Suprapubic skin (tissue), 3 donors: Measurements from ENCODE around the gene FRMPD1.

Experiments used
- EP300 ChIP-seq: sonication (generic); formaldehyde crosslinking; IDR thresholded peaks from one replicate; pipeline ENCODE4 v1.6.1; 2017; ENCODE audit warnings: antibody characterized with exemption
- TF ChIP-seq, protein P1 (sequence below), 2 donors: fragments of 200-600 bp in 1 of 2; fragments of 450-650 bp in 1 of 2; sonication (generic) in 1 of 2; IDR thresholded peaks; one replicate each; pipeline ENCODE4 v1.5.1; 2016 to 2019; ENCODE audit warnings: antibody characterized with exemption in 2 of 2, mild to moderate bottlenecking in 1 of 2, moderate library complexity in 1 of 2

DNA sequence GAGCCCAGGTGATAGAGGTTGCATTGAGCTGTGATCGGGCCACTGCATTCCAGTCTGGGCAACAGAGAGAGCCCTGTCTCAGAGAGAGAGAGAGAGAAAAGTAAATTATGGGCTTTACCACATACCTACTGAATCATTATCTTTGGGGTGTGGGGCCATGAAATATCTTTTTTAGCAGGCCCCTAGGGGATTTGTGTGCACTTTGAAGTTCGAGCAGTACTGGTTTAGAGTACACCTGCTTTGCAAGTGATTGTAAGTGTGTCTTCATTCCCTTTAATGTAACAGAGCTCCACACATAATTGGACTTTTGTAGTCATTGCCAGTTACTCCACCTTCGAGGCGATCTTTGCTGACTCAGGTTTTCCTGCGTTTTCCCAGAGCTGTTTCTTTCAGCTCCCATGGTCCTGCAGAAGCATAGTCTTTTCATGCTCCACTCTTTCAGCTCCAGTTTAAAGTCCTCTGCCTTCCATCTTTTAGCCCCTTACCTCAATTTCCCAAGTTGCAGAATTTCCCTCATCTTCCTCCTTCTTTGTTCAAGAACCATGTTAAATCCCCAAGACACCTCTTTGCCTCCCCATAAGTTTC lies 24.0 kb upstream of the FRMPD1 start:
- no peak for TF ChIP-seq EP300
- TF ChIP-seq, protein P1, sequence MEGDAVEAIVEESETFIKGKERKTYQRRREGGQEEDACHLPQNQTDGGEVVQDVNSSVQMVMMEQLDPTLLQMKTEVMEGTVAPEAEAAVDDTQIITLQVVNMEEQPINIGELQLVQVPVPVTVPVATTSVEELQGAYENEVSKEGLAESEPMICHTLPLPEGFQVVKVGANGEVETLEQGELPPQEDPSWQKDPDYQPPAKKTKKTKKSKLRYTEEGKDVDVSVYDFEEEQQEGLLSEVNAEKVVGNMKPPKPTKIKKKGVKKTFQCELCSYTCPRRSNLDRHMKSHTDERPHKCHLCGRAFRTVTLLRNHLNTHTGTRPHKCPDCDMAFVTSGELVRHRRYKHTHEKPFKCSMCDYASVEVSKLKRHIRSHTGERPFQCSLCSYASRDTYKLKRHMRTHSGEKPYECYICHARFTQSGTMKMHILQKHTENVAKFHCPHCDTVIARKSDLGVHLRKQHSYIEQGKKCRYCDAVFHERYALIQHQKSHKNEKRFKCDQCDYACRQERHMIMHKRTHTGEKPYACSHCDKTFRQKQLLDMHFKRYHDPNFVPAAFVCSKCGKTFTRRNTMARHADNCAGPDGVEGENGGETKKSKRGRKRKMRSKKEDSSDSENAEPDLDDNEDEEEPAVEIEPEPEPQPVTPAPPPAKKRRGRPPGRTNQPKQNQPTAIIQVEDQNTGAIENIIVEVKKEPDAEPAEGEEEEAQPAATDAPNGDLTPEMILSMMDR (IDR thresholded peaks at IDR 0.05): no peak
